ENCODE measurements around the gene RIN1.
"Not testable (repeated sequence)": the region's sequence is repeated elsewhere in the genome, so short reads cannot be mapped to it uniquely, and the experiment has no call there.

GRCh38 chr11:66320289-66320688 is 15.9 kb downstream of the RIN1 start:
- TF ChIP-seq CTCF, POLR2A (IDR thresholded peaks at IDR 0.05): not testable (repeated sequence)
